Measurements from ENCODE around the gene NCKAP5. TPM values are rescaled to one million over a fixed set of nuclear protein-coding genes. Genes with fewer than 3 reads are reported as not detected.

NCKAP5 gene
- polyA plus RNA-seq, 3 donors: not detected

DNA sequence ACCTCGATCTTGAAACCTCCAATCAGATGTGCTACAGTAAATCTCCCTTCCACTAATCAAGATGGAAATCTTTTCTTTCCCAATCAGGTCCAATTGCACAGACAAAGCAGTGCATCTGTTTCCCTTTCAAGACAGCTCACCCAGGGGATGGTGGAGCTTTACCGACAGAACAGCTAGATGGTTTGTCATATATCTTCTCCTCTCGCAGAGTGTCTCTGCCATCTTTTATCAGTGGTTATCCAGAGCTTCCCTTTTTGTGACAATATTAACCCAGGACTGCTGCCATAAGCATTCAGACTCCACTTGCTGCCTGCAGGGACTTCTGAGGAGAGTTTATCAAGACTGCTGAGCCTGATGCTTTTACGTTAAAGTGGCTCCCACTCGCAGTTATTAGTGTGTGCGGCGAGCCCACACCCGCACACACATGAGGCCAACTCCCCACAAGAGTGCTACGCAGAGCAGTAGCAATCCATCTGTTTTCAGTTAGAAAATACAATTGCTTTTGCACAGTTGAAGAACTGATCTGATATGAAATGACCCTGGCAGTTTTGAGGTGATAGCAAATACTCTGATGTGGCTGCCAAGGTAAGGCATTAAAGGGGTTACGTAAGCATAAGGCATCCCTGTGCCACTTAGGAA, 398.9 kb downstream of the NCKAP5 start:
- H3K4me1 Mint-ChIP-seq: no peaks in the 10 kb centered on the region
- no peak overlapping the region for H3K4me3 Mint-ChIP-seq
- Histone ChIP-seq H3K27me3 (ENCODE audit: control insufficient read depth in 2 of 2, insufficient read depth in 2 of 2, low read length in 2 of 2) (no peaks in the 10 kb centered on the region), H3K36me3 (replicated peaks in 1 of 2; ENCODE audit: control insufficient read depth in 1 of 2, insufficient read depth in 2 of 2, low read length in 2 of 2) (no peaks in the 10 kb centered on the region), H3K4me3 (replicated peaks in 1 of 3; ENCODE audit: low read depth in 2 of 3, low read length in 3 of 3) (no peak overlapping the region), H4K20me1 (ENCODE audit: insufficient read depth, low read length) (no peaks in the 10 kb centered on the region), H3K79me2 (ENCODE audit: insufficient read depth, low read length) (no peaks in the 10 kb centered on the region), H3K9me3 (replicated peaks in 1 of 2; ENCODE audit: control insufficient read depth in 1 of 2, insufficient read depth in 1 of 2, low read length in 2 of 2) (no peaks in the 10 kb centered on the region), H2AFZ (ENCODE audit: insufficient read depth, low read depth, low read length, poor library complexity, severe bottlenecking) (no peak overlapping the region), H3K27ac (ENCODE audit: low read depth in 1 of 2, low read length in 2 of 2) (no peak overlapping the region), H3K4me2 (replicated peaks; ENCODE audit: extremely low read depth, low read length, poor library complexity, severe bottlenecking) (no peak overlapping the region), H3K9ac (ENCODE audit: insufficient read depth, low read length, poor library complexity, severe bottlenecking) (no peak overlapping the region), H3K4me1 (ENCODE audit: control insufficient read depth in 1 of 2, insufficient read depth in 2 of 2, low read length in 2 of 2) (no peaks in the 10 kb centered on the region)
- no peaks in the 10 kb centered on the region for H3K27me3 Mint-ChIP-seq (ENCODE audit: low read depth in 3 of 3)
- H3K36me3 Mint-ChIP-seq: no peaks in the 10 kb centered on the region
- H3K27ac Mint-ChIP-seq: no peak overlapping the region
- TF ChIP-seq CTCF (IDR thresholded peaks at IDR 0.05): no peak
- WGBS (ENCODE audit: insufficient coverage): 64% methylated on average over 8 of the region's 10 CpGs
- DNase-seq: no peak
- intact Hi-C loops (cut with micrococcal nuclease): loop anchor here in 1 of 2 donors (5.0 kb wide), 1 partner anchor 622 kb away; no protein-coding TSS in a partner anchor
- no peaks in the 10 kb centered on the region for H3K9me3 Mint-ChIP-seq

DNA sequence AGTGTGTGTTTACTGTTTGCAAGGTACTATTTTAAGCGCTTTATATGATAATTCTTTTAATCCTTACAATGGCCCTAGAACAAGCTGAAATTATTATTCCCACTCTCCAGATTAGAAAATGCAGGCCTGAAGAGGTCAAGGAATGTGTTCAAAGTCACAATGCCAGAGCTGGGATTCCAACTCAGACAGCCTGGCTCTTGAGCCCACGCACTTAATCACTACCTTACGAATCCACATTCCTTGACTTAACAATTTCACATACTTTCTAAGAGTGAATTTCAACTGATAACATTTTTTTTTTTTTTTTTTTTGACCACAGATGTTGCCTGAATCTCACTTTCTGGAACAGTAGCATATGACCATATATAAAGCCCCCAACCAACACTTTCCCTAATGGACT, 400.3 kb downstream of the NCKAP5 start:
- no peak overlapping the region for H3K27ac Mint-ChIP-seq
- Histone ChIP-seq H3K79me2 (ENCODE audit: insufficient read depth, low read length) (no peaks in the 10 kb centered on the region), H4K20me1 (ENCODE audit: insufficient read depth, low read length) (no peaks in the 10 kb centered on the region), H3K4me3 (replicated peaks in 1 of 3; ENCODE audit: low read depth in 2 of 3, low read length in 3 of 3) (no peak overlapping the region), H3K27me3 (ENCODE audit: control insufficient read depth in 2 of 2, insufficient read depth in 2 of 2, low read length in 2 of 2) (no peaks in the 10 kb centered on the region), H3K4me2 (replicated peaks; ENCODE audit: extremely low read depth, low read length, poor library complexity, severe bottlenecking) (no peak overlapping the region), H3K36me3 (replicated peaks in 1 of 2; ENCODE audit: control insufficient read depth in 1 of 2, insufficient read depth in 2 of 2, low read length in 2 of 2) (no peaks in the 10 kb centered on the region), H3K9ac (ENCODE audit: insufficient read depth, low read length, poor library complexity, severe bottlenecking) (no peak overlapping the region), H3K27ac (ENCODE audit: low read depth in 1 of 2, low read length in 2 of 2) (no peak overlapping the region), H2AFZ (ENCODE audit: insufficient read depth, low read depth, low read length, poor library complexity, severe bottlenecking) (no peak overlapping the region), H3K4me1 (ENCODE audit: control insufficient read depth in 1 of 2, insufficient read depth in 2 of 2, low read length in 2 of 2) (no peaks in the 10 kb centered on the region), H3K9me3 (replicated peaks in 1 of 2; ENCODE audit: control insufficient read depth in 1 of 2, insufficient read depth in 1 of 2, low read length in 2 of 2) (no peaks in the 10 kb centered on the region)
- no peak for DNase-seq
- no peak overlapping the region for H3K4me3 Mint-ChIP-seq
- H3K4me1 Mint-ChIP-seq: no peaks in the 10 kb centered on the region
- no peaks in the 10 kb centered on the region for H3K9me3 Mint-ChIP-seq
- intact Hi-C loops (cut with micrococcal nuclease): loop anchor here in 1 of 2 donors (5.0 kb wide), 1 partner anchor 621 kb away; no protein-coding TSS in a partner anchor
- no peak for TF ChIP-seq CTCF (IDR thresholded peaks at IDR 0.05)
- WGBS (ENCODE audit: insufficient coverage): 40% methylated on average over 1 of the region's 3 CpGs
- no peaks in the 10 kb centered on the region for H3K27me3 Mint-ChIP-seq (ENCODE audit: low read depth in 3 of 3)
- no peaks in the 10 kb centered on the region for H3K36me3 Mint-ChIP-seq
